ENCODE data around the gene SIPA1L3. TPM values are rescaled to one million over a fixed set of nuclear protein-coding genes. Genes with fewer than 3 reads are reported as not detected.

Gene SIPA1L3
- total and polyA plus RNA-seq, 8 donors = 2.9 to 211 (median 24.3) TPM

DNA sequence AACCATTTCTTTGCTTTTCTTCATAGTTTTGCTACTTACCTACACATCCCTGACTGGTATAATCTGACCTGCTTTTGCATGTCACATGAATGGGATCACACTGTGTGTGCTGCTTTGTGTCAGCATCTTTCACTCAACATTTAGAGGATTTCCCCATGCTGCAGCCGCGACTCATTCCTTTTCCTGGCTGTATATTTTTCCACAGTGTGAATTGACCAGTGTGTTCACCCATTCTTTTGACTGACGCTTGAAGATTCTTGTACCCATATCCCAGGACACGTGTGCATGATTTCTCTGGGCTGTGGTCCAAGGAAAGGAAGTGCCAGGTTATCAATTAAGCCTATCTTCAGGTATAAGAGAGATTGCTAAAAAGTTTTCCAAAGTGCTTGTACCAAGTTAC is 198.6 kb downstream of the SIPA1L3 start:
- TF ChIP-seq POLR2A (IDR thresholded peaks at IDR 0.05) (no peak), POLR2AphosphoS5 (IDR thresholded peaks at IDR 0.05) (no peak), EP300 (IDR thresholded peaks at IDR 0.05) (no peak)
- TF ChIP-seq, protein P1, sequence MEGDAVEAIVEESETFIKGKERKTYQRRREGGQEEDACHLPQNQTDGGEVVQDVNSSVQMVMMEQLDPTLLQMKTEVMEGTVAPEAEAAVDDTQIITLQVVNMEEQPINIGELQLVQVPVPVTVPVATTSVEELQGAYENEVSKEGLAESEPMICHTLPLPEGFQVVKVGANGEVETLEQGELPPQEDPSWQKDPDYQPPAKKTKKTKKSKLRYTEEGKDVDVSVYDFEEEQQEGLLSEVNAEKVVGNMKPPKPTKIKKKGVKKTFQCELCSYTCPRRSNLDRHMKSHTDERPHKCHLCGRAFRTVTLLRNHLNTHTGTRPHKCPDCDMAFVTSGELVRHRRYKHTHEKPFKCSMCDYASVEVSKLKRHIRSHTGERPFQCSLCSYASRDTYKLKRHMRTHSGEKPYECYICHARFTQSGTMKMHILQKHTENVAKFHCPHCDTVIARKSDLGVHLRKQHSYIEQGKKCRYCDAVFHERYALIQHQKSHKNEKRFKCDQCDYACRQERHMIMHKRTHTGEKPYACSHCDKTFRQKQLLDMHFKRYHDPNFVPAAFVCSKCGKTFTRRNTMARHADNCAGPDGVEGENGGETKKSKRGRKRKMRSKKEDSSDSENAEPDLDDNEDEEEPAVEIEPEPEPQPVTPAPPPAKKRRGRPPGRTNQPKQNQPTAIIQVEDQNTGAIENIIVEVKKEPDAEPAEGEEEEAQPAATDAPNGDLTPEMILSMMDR (IDR thresholded peaks at IDR 0.05) = no peak
- no peaks in the 10 kb centered on the region for H3K27me3 ChIP-seq
- no peaks in the 10 kb centered on the region for H3K4me1 ChIP-seq
- no peak overlapping the region for H3K4me3 ChIP-seq
- peaks cover 50 to 100% (median 98%) of the 10 kb centered on the region in 4 donors for H3K36me3 ChIP-seq
- no peaks in the 10 kb centered on the region for H3K9me3 ChIP-seq
- no peak for DNase-seq
- intact Hi-C loops (cut with DNase I; ENCODE audit: low total_unique reads) = no loop called here
- 82 to 90% (median 89%) methylated on average over 4 of the region's 4 CpGs for WGBS, 5 donors
- H3K27ac ChIP-seq = no peak overlapping the region

DNA sequence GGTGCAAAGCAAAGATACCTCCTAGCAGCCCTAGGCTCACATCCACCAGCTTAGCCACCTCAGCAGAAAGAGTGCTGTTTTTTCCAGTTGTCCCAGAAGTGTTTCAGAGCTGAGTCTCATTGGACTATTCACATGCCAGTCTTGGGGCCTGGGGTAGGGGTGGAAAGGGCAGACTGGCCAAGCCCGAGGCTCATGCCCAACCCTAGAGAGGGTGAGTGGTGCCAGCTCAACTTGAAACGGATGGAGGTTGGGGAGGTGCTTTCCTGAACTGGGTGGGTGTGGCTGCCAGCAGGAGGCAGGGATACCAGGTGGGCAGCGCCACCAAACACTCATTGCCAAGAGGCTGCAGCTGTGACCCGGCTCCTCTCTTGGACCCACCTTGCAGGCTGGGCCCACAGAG is 200.1 kb downstream of the SIPA1L3 start:
- 74 to 84% (median 77%) methylated on average over 3 to 4 of the region's 4 CpGs for WGBS, 5 donors
- peaks cover 51 to 100% (median 98%) of the 10 kb centered on the region in 4 donors for H3K36me3 ChIP-seq
- TF ChIP-seq, protein P1 (IDR thresholded peaks at IDR 0.05) = no peak
- TF ChIP-seq POLR2A (IDR thresholded peaks at IDR 0.05) (no peak), POLR2AphosphoS5 (IDR thresholded peaks at IDR 0.05) (no peak), EP300 (IDR thresholded peaks at IDR 0.05) (no peak)
- no peak overlapping the region for H3K27ac ChIP-seq
- no peak for DNase-seq
- intact Hi-C loops (cut with DNase I; ENCODE audit: low total_unique reads) = no loop called here
- H3K4me3 ChIP-seq = no peak overlapping the region
- H3K4me1 ChIP-seq = no peaks in the 10 kb centered on the region
- no peaks in the 10 kb centered on the region for H3K27me3 ChIP-seq
- no peaks in the 10 kb centered on the region for H3K9me3 ChIP-seq

DNA sequence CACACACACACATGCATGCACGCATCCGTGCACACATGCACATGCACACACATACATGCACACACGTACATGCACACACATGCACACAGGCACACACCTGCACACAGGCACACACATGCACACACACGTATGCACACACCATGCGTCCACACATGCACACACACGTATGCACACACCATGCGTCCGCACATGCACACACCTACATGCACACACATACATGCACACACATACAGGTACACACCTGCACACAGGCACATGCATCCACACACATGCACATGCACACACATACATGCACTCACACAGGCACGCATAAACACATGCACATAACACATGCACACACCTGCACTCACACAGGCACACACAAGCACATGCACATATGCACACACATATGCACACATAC is 204.9 kb downstream of the SIPA1L3 start:
- peaks cover 53 to 96% (median 93%) of the 10 kb centered on the region in 4 donors for H3K36me3 ChIP-seq
- intact Hi-C loops (cut with DNase I; ENCODE audit: low total_unique reads) = no loop called here
- H3K4me3 ChIP-seq = no peak overlapping the region
- no peak overlapping the region for H3K27ac ChIP-seq
- 95 to 99% (median 98%) methylated on average over 9 of the region's 9 CpGs for WGBS, 5 donors
- DNase-seq = no peak
- H3K27me3 ChIP-seq = no peaks in the 10 kb centered on the region
- TF ChIP-seq POLR2A (IDR thresholded peaks at IDR 0.05) = no peak
- no peak for TF ChIP-seq EP300 (IDR thresholded peaks at IDR 0.05)
- TF ChIP-seq POLR2AphosphoS5 (IDR thresholded peaks at IDR 0.05) = no peak
- TF ChIP-seq, protein P1 (IDR thresholded peaks at IDR 0.05) = no peak
- no peaks in the 10 kb centered on the region for H3K9me3 ChIP-seq
- no peaks in the 10 kb centered on the region for H3K4me1 ChIP-seq

DNA sequence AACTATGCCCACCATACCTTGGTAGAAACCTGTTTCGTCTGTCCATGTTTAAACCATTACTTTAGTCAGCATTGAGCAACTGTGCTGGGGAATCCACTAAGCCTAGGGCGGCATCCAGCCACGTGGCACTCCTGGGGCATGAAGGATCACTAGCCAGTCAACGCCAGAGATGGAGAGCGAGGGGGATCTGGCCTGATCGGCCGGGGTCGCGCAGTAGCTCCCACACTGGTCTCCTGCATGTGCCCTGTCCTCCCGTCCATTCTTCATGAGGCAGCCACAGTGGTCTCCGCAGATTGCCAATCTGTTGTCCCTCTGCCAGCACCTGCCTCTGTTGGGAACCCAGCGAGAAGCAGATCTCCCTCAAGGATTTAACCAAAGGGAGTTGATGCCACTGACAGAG is 207.6 kb downstream of the SIPA1L3 start:
- TF ChIP-seq POLR2A (IDR thresholded peaks at IDR 0.05) (no peak), EP300 (IDR thresholded peaks at IDR 0.05) (no peak), POLR2AphosphoS5 (IDR thresholded peaks at IDR 0.05) (no peak)
- TF ChIP-seq, protein P1 (IDR thresholded peaks at IDR 0.05) = no peak
- no peaks in the 10 kb centered on the region for H3K9me3 ChIP-seq
- no peak overlapping the region for H3K27ac ChIP-seq
- WGBS, 5 donors = 90 to 96% (median 94%) methylated on average over 12 of the region's 12 CpGs
- peaks cover 36 to 94% (median 90%) of the 10 kb centered on the region in 4 donors for H3K36me3 ChIP-seq
- no peak for DNase-seq
- no peaks in the 10 kb centered on the region for H3K27me3 ChIP-seq
- intact Hi-C loops (cut with DNase I; ENCODE audit: low total_unique reads) = no loop called here
- H3K4me3 ChIP-seq = no peak overlapping the region
- H3K4me1 ChIP-seq = no peaks in the 10 kb centered on the region
